Neural cell (in vitro differentiated cells): ENCODE results near the gene SLC41A3. TPM values are rescaled to one million over a fixed set of nuclear protein-coding genes. Genes with fewer than 3 reads are reported as not detected.
"Not testable (repeated sequence)": the region's sequence is repeated elsewhere in the genome, so short reads cannot be mapped to it uniquely, and the experiment has no call there.

Experiments
- H2AFZ ChIP-seq: fragments of 200-600, 300-800 bp; sonication (generic), shearing (Covaris generic); 2 replicates; pipeline ENCODE4 v1.6.0; 2014; ENCODE audit warnings: low read depth, mild to moderate bottlenecking, antibody characterized with exemption, low read length, moderate library complexity
- H3F3A ChIP-seq: fragments of 200-600 bp; shearing (Covaris generic); 2 replicates; pipeline ENCODE4 v1.6.1; 2016; ENCODE audit warnings: mild to moderate bottlenecking, moderate library complexity, mixed read lengths, antibody characterized with exemption, low read length; ENCODE audit not compliant: insufficient read depth, poor library complexity, severe bottlenecking
- H3K27ac ChIP-seq: fragments of 200-600, 300-800 bp; sonication (generic), shearing (Covaris generic); 2 replicates; pipeline ENCODE4 v1.5.1; 2014; ENCODE audit warnings: mild to moderate bottlenecking, low read length, moderate library complexity
- H3K27me3 ChIP-seq: fragments of 300-800, 200-600 bp; sonication (generic), shearing (Covaris generic); 2 replicates; pipeline ENCODE4 v1.6.0; 2014; ENCODE audit warnings: mild to moderate bottlenecking, low read depth, low read length, moderate library complexity; ENCODE audit not compliant: insufficient read depth
- H3K36me3 ChIP-seq: fragments of 300-800, 200-600 bp; sonication (generic), shearing (Covaris generic); 2 replicates; pipeline ENCODE4 v1.5.1; 2014; ENCODE audit warnings: mild to moderate bottlenecking, antibody characterized with exemption, low read length, moderate library complexity; ENCODE audit not compliant: insufficient read depth
- H3K4me2 ChIP-seq: fragments of 300-800, 200-600 bp; sonication (generic), shearing (Covaris generic); 2 replicates; pipeline ENCODE4 v1.6.0; 2014; ENCODE audit warnings: mild to moderate bottlenecking, low read length
- H3K4me3 ChIP-seq: fragments of 300-800, 200-600 bp; sonication (generic), shearing (Covaris generic); 2 replicates; pipeline ENCODE4 v1.5.1; 2014; ENCODE audit warnings: mild to moderate bottlenecking, low read length, moderate library complexity
- H3K79me2 ChIP-seq: fragments of 200-600 bp; shearing (Covaris generic); replicated peaks from 2 replicates; pipeline ENCODE4 v1.6.0; 2014; ENCODE audit warnings: mild to moderate bottlenecking, low read length, moderate library complexity; ENCODE audit not compliant: insufficient read depth
- H3K9ac ChIP-seq: fragments of 300-800, 200-600 bp; sonication (generic), shearing (Covaris generic); 2 replicates; pipeline ENCODE4 v1.6.1; 2016; ENCODE audit warnings: mild to moderate bottlenecking, low read length, mixed read lengths
- H3K9me2 ChIP-seq: fragments of 200-600 bp; shearing (Covaris generic); 2 replicates; pipeline ENCODE4 v1.6.1; 2016; ENCODE audit warnings: mild to moderate bottlenecking, low read length, mixed read lengths; ENCODE audit not compliant: insufficient read depth
- H3K9me3 ChIP-seq: fragments of 200-600, 300-800 bp; sonication (generic), shearing (Covaris generic); 2 replicates; pipeline ENCODE4 v1.6.1; 2016; ENCODE audit warnings: mild to moderate bottlenecking, mixed run types, low read length, moderate library complexity, mixed read lengths
- H4K20me1 ChIP-seq: fragments of 200-600 bp; shearing (Covaris generic); 2 replicates; pipeline ENCODE4 v1.6.1; 2016; ENCODE audit warnings: mild to moderate bottlenecking, mixed run types; ENCODE audit not compliant: insufficient read depth
- CTCF ChIP-seq: fragments of 450-650 bp; IDR thresholded peaks from 2 replicates; pipeline ENCODE4 v1.5.1; 2014; ENCODE audit warnings: antibody characterized with exemption, mild to moderate bottlenecking, moderate library complexity; ENCODE audit not compliant: poor library complexity, severe bottlenecking
- EP300 ChIP-seq: fragments of 450-650 bp; conservative IDR thresholded peaks from 2 replicates; pipeline ENCODE4 v1.6.1; 2014; ENCODE audit warnings: antibody characterized with exemption, mild to moderate bottlenecking, moderate library complexity; ENCODE audit not compliant: poor library complexity, severe bottlenecking
- EZH2 ChIP-seq: fragments of 200-600, 300-800 bp; shearing (Covaris generic), sonication (generic); IDR thresholded peaks from 2 replicates; pipeline ENCODE4 v1.6.1; 2014; ENCODE audit warnings: antibody characterized with exemption, low read length, borderline replicate concordance, mild to moderate bottlenecking; ENCODE audit not compliant: insufficient read depth, poor library complexity, severe bottlenecking
- MXI1 ChIP-seq: fragments of 450-650 bp; conservative IDR thresholded peaks from 2 replicates; pipeline ENCODE4 v1.6.1; 2014; ENCODE audit warnings: antibody characterized with exemption, mild to moderate bottlenecking; ENCODE audit not compliant: poor library complexity, severe bottlenecking
- POLR2AphosphoS5 ChIP-seq: IDR thresholded peaks from 2 replicates; pipeline ENCODE4 v1.6.1; 2012
- RAD21 ChIP-seq: fragments of 450-650 bp; conservative IDR thresholded peaks from 2 replicates; pipeline ENCODE4 v1.6.1; 2014; ENCODE audit warnings: antibody characterized with exemption, mild to moderate bottlenecking, moderate library complexity
- REST ChIP-seq: IDR thresholded peaks from 2 replicates; pipeline ENCODE4 v1.6.1; 2012; ENCODE audit warnings: borderline replicate concordance
- SMC3 ChIP-seq: fragments of 450-650 bp; conservative IDR thresholded peaks from 2 replicates; pipeline ENCODE4 v1.6.1; 2014; ENCODE audit warnings: antibody characterized with exemption, mild to moderate bottlenecking, moderate library complexity; ENCODE audit not compliant: poor library complexity
- TAF1 ChIP-seq: IDR thresholded peaks from 2 replicates; pipeline ENCODE4 v1.6.1; 2012; ENCODE audit warnings: low read depth
- polyA plus RNA-seq: library from polyadenylated mRNA; depleted of rRNA; stranded (reverse); fragments of >200 nt; gene quantifications from 2 replicates; pipeline ENCODE4 v1.2.3, GENCODE V29; 2014

Gene SLC41A3
- polyA plus RNA-seq, 1 donor from 2014 or later: 80.0 TPM

- Histone ChIP-seq H3F3A (no peaks in the 10 kb centered on the region), H3K36me3 (no peaks in the 10 kb centered on the region), H3K9me2 (no peaks in the 10 kb centered on the region), H3K9ac (no peak overlapping the region), H3K9me3 (no peaks in the 10 kb centered on the region), H2AFZ (no peak overlapping the region), H3K79me2 (no peaks in the 10 kb centered on the region), H3K4me2 (no peak overlapping the region), H3K4me3 (no peak overlapping the region), H3K27ac (no peak overlapping the region), H3K27me3 (no peaks in the 10 kb centered on the region), H4K20me1 (no peaks in the 10 kb centered on the region)
- no peak for TF ChIP-seq EZH2
- TF ChIP-seq RAD21: no peak
- TF ChIP-seq EP300: no peak
- no peak for TF ChIP-seq POLR2AphosphoS5
- TF ChIP-seq MXI1: no peak
- no peak for TF ChIP-seq REST
- no peak for TF ChIP-seq SMC3
- no peak for TF ChIP-seq TAF1
- no peak for TF ChIP-seq CTCF
Observed at GRCh38 chr3:126039870-126040269, 44.1 kb downstream of the SLC41A3 start.

GRCh38 chr3:126038791-126039190 lies 45.1 kb downstream of the SLC41A3 start:
- not testable (repeated sequence) for H3K9ac ChIP-seq, H3K36me3 ChIP-seq, H3K9me2 ChIP-seq, H3K4me2 ChIP-seq, H2AFZ ChIP-seq, H3F3A ChIP-seq, H3K79me2 ChIP-seq, H3K9me3 ChIP-seq, H3K4me3 ChIP-seq, H4K20me1 ChIP-seq, H3K27me3 ChIP-seq, H3K27ac ChIP-seq

- Histone ChIP-seq H3K36me3 (no peaks in the 10 kb centered on the region), H3K27me3 (no peaks in the 10 kb centered on the region), H3K79me2 (no peaks in the 10 kb centered on the region), H3K9ac (no peak overlapping the region), H3K4me2 (no peak overlapping the region), H4K20me1 (no peaks in the 10 kb centered on the region), H2AFZ (no peak overlapping the region), H3K9me3 (no peaks in the 10 kb centered on the region), H3K4me3 (no peak overlapping the region), H3F3A (no peaks in the 10 kb centered on the region), H3K27ac (no peak overlapping the region), H3K9me2 (no peaks in the 10 kb centered on the region)
- TF ChIP-seq POLR2AphosphoS5 (no peak), TAF1 (no peak), EP300 (no peak), RAD21 (no peak), MXI1 (no peak), EZH2 (no peak), REST (no peak), CTCF (no peak), SMC3 (no peak)
Observed at GRCh38 chr3:126036056-126036549, 47.8 kb downstream of the SLC41A3 start.
